Measurements from ENCODE around the gene CTNNA3.

Gene CTNNA3

DNA sequence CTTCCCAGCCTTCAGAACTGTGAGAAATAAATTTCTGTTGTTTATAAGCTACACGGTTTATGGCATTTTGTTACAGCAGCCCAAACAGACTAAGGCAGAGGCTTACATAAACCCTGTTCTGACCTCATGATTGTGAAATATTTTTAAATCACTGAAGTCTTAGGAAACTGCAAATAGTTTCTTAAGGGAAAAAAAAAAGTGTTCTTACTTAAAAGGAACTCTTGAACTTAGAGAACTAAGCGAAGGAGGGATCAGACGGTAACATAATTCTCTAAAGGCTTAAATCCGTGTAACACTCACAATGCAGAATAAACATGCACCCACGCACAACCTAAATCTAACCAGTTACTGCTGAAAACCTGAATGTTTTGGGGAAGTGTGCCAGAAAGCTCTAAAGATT lies 1519.2 kb downstream of the CTNNA3 start:
- DNase-seq = no peak

DNA sequence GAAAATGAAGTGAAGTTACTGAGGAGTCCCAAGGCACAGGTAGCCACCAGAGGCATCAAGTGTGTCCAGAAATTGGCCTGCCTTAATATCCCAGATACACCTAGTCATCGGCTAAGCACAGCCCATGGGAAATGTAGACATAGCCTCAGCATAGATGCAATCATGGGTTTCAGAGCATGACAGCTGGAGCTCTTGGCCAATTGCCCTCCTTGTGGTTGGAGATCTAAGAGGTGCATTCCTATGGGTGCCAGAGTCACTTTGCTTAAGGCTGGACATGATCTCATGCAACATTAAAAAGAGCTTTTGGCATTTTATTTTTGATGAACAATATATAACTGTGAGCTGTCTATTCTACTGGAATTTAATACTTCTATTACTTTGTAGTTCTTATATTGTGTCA lies 1528.2 kb downstream of the CTNNA3 start:
- DNase-seq = no peak

DNA sequence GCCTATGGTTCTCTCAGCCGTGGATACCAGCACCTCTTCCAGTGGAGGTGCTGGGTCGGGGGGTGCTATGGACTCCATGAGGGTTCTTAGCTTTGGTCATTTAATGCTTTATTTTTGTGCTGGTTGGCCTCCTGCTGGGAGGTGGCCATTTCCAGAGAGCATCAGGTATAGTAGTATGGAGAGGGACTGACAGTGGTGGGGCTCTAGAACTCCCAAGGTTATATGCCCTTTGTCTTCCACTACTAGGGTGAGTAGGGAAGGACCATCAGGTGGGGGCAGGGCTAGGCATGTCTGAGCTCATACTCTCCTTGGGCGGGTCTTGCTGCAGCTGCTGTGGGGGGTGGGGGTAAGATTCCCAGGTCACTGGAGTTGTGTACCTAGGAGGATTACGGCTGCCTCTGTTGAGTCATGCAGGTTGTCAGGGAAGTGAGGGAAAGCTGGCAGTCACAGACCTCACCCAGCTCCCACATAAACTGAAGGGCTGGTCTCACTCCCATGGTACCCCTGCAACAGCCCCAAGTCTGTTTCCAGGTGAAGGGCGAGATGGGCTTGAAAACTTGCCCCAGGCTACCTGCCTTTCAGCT lies 1533.3 kb downstream of the CTNNA3 start:
- DNase-seq = no peak

DNA sequence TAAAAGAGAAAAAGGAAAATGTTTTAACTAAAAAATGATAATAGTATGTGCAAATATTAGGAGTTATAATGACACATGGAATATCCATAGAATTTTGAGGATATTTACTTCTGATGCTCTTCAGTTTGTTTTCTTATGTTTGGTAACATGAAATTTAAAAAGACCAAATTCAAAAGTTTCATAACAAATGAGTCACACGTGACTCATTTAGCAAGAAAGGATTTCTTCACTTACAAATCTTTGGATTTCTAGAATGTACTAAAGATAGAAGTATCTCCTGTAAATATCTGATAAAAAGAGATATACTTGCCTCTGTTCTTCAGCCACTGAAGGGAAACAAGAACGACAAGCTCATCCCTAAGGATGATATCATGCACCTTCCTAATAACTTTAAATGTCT lies 1544.6 kb downstream of the CTNNA3 start:
- DNase-seq = no peak

DNA sequence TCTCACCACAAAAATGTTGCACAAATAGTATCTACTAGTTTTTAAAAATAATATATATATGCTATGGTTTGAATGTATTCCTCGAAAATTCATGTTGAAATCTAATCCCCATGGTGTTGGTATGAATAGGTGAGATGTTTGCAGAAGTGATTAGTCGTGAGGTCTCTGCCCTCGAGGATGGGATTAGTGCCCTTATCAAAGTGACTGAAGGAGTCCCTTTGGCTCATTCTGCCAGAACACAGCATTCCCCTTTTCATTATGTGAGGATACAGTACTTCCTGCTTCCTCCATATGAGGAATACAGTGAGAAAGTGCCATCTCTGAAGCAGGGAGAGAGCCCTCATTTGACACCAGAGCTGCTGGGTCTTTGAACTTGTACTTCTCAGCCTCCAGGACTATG lies 1547.7 kb downstream of the CTNNA3 start:
- DNase-seq = no peak

DNA sequence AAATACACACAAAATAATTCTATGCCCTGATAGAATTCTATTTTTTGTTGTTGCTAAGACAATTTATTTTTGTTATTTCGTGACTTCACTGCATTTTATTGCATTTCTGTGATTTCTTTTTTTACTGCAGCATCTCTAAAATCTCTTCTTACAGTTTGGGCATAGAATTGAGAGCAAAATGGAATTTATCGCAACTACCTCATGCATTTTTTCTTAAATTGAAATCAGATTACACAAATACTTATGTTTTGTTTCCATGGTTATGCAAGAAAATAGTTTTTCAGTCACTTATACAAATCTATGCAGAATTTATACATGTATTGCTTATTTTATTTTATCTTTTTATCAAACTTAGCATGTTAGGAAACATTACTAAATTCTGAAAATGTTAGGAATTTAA lies 1552.0 kb downstream of the CTNNA3 start:
- DNase-seq = no peak

DNA sequence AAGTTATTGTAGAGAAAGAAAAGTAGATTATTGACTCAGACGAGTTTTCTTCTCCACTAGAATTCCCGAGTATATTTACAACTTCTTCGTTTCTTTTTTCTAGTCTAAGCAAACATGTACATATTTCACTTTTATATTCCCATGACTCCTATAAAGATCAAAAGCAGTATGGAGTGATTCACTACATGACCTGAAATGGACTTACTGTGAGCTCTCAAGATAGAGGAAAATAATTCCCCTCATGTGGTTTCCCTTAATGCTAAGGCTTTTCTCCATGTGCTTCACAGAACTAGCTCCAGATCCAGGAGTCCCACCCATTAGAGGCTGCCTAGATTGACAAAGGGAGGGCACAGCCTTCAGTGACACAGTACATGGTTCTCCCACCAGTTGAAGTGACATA lies 1593.2 kb downstream of the CTNNA3 start:
- DNase-seq = no peak

DNA sequence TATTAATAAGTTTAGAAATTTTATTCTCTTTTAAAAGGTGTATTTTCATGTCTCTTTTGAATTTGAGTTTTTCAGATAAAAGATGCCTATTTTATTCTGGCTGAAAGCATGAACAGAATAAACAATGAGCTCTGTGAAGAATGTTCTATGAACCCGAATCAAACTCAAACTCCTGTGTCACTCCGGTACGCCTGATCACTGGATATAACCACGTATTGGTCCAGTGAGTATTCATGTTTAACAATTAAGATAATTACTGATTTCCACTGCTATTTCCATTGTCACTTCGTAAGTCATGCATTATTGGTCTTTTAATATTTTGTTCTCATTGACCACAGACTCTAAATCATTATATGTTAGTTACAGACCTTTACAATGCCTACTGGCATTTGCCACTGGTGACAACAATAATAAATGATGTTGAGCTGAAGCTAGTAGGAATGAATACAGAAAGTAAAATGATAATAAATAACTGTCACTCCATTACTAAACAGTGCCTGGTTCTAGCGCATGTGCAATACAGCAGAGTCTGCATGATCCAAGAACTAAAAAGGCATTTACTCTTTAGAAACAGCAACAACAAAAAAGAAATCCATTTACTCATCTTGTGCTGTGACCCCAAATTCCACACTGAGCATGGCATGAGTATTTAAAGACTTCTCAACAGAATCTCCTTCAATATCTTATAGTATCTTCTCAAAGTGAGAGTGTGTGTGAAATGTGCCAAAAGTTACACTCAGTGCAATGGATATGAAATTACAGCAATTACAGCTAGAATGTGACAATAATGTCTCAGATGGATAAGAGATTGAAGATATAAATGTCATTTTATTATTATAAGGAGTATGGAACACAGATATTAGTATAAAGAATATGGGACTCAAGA lies 1597.2 kb downstream of the CTNNA3 start:
- no peak for DNase-seq

DNA sequence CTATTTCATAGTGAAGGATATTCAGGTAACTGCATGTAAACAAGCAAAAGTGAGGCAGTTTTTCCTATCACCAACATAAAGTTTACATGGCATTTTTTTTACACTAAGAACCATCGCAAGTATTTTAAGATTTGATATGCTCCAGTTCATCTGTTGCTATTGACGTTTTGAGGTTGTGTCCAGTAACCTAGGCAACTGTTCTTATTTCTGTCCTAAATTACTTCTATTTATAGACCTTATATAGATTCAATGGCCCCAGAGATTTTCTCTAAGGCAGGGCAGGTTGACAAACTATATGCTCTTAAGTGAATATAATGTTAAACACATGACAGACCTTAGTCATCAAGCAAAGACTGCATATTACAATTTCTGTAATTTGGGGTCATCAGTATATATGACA lies 1600.4 kb downstream of the CTNNA3 start:
- DNase-seq = no peak

DNA sequence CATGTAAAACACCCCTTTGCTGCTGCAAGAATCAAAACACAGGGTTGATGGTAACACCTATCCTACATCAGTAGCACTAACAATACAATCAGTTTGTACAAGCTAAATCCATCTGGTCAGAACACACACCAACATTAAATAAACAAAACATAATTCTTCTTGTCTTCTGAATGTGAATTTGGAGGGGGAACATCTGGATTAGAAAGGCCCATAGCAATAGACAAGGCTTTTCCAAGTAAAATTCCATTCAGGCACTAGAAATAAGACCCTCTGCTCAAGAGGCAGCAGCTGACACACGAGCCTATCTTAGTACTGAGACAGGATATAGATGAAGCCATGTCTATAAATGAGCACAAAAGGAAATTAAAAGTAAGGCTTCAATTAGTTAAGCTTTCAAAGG lies 1610.1 kb downstream of the CTNNA3 start:
- no peak for DNase-seq

DNA sequence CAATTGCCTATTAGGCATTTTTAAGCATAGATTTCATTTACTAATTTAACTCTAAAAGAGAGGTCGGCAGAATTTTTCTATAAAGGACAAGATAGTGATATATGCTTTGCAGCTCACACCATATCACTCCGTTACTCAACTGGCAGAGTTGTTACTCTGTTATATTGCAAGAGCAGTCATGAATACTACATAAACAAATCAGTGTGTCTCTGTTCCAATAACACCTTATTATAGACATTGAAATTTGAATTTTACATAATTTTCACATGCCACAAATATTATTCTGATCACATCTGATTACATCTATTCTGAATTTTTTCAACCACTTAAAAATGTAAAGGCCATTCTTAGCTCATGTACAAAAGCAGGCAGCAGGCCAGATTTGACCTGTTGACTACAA lies 1624.1 kb downstream of the CTNNA3 start:
- no peak for DNase-seq

DNA sequence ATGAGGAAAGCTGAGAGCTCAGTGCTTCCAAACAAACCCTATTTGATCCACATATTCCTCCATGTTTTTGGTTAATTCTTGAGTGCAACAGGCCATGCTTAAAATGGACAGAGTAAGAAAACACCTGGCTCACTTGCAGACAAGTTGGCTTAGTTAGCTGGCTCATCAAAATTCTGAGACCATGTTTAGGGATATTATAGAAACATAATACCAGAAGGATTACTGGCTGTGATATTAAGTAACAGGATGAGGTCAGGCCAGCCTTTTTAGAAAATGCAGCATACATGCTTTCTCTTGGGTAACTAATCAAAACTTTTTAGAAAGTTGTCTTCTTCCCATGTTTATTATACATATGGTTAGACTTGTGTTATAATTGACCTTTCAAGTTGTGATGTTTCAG lies 1637.4 kb downstream of the CTNNA3 start:
- DNase-seq = no peak

DNA sequence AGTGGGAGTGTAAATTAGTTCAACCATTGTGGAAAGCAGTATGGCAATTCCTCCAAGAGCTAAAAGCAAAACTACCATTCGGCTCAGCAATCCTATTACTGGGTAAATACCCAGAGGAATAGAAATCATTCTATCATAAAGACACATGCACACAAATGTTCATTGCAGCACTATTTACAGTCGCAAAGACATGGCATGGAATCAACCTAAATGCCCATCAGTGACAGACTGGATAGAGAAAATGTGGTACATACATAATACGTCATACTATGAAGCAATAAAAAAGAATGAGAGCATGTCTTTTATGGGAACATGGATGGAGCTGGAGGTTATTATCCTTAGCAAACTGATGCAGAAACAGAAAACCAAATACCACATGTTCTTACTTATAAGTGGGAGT lies 1646.7 kb downstream of the CTNNA3 start:
- no peak for DNase-seq

DNA sequence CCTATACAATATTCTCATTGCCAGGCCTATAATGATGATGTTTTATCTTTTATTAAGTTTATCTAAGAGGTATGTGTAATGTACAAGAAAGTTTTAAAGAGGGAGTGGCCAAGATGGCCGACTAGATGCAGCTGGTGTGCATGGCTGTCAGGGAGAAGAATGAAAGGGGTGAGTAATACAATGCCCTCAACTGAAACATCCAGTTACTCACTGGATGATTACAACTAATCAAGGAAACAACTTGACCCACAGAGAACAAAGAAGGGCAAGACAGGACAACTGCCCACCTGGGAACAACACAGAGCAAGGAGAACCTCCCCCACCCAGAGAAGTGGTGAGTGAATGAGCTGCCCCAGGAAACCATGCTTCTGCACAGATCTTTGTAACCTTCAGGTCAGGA lies 1650.1 kb downstream of the CTNNA3 start:
- DNase-seq = no peak

DNA sequence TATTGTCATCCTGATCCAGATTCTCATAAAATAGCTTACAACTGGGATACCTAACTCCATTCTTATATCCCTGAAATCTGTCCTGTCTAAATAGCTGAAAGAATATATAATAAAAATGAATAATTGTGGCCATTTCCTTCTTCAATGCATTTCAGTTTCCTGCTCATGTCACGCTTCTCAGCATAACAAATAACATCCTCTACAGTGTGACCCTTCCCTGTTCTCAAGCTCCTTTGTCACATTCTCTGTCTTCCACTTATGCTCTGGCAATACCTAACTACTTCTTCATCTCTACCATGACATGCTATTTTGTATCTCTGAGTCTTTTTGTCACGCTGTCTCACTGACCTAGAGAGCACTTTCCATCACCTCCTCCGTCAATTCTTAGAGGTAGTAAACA lies 1654.2 kb downstream of the CTNNA3 start:
- no peak for DNase-seq

DNA sequence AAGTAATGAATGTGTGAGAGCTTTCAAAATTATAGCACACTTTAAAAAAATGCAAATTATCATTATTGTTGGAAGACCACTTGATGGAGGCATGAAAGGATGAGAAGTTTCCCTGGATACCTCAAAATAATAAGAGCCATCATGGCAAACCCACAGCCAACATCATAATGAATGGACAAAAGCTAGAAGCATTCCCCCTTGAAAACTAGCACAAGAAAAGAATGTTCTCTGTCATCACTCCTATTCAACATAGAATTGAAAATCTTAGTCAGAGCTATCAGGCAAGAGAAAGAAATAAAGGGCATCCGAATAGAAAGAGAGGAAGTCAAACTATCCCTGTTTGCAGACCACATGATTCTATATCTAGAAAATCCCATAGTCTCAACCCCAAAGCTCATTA lies 1657.4 kb downstream of the CTNNA3 start:
- no peak for DNase-seq

DNA sequence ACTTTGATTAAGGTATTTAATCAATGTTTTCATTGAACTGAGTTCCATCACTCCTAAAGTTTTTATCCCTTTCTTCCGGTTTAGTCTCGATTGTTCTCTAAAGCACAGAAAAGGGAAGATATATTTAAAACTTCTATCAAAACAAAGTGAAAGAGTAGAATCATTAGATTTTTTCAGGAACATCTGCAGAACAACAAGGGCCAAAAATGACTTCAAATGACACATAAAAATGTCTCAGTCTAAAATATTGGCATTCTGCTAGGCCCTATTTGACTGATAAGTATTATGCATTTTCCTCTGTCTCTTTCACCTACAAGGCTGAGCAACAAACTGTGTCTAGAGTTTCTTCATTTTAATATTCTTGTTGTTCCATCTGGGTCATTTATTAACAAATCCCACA lies 1669.7 kb downstream of the CTNNA3 start:
- no peak for DNase-seq

DNA sequence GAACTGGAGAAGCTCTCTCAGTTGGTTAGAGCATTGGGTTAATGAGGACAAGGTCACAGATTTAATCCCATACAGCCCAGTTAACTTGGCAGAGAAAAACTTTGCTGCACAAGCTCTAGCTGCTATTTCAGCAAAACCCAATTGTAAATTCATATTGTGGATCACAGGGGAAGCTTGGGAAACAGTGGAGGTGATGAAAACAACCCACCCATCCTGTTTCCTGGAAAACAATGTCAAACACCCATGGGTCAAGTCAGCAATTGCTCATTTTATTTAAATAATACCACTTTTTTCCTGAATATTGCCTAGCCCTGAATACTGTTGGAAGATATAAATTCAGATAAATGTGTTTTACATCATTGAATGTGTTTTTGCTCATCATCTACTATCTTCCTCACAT lies 1670.8 kb downstream of the CTNNA3 start:
- DNase-seq = no peak

DNA sequence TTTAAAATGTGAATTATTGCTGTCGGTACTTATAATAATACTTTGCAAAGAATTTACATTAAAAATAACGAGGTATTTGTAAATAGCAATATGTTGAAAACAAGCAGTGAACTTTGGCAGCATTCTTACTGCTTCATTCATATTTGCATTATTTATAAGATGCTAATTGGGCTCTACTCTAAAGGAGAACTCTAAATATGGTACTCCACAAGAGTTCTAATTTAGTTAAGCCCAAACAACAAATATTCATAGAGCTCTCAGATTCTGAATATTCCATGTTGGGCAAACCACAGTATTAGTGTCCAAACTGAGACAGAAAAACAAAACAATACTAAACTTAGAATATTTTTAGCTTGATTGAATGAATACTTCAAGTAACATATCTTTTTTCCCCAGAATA lies 1674.6 kb downstream of the CTNNA3 start:
- no peak for DNase-seq

DNA sequence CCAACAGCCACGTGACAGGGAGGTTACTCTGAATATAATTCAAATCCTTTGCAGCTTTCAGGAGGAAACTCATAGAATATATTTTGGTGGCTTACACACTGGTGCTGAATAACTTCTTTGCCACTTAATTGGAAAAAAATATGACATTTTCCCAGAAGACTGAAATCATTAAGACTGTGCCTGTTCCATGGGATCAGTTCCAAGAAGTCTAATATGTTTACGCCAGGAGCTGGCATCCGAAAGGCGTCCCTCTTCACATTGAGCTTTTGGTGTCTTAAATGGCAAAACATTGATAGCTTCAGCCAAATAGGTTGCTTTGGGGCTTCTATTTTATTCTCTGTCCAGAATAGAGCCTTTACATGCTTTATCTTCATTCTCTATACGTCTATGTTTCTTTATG lies 1687.8 kb downstream of the CTNNA3 start:
- no peak for DNase-seq

DNA sequence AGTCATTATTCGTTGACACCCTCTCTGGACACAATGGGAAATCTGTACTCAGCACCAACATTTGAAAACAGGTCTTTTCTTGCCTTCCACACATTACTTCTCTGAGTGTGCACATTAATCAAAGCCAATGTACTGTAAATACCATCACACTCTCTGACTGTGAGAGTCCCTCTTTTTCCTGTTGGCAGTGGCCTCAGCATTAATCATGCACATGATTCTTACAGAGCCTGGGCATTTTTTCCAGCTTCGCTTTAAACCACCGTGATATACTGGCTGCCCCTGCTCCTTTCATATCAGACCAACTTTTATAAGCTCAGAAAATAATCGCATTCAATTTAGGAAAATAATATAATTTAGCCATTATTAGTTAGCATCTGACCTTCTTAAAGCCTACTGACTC lies 1689.6 kb downstream of the CTNNA3 start:
- DNase-seq = no peak

DNA sequence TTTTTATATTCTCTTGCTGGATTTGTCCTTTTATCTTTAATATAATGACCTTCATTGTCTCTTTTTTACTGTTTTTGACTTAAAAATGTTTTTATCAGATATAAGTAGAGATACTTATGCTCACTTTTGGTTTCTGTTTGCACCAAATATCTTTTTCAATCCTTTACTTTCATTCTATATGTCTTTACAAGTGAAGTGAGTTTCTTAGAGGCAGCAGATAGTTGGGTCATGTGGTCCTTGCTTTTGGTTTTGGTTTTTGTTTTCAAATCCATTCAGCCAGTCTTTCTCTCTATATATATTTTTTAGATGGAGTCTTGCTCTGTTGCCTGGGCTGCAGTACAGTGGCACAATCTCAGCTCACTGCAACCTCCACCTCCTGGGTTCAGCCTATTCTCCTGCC lies 1702.5 kb downstream of the CTNNA3 start:
- no peak for DNase-seq

DNA sequence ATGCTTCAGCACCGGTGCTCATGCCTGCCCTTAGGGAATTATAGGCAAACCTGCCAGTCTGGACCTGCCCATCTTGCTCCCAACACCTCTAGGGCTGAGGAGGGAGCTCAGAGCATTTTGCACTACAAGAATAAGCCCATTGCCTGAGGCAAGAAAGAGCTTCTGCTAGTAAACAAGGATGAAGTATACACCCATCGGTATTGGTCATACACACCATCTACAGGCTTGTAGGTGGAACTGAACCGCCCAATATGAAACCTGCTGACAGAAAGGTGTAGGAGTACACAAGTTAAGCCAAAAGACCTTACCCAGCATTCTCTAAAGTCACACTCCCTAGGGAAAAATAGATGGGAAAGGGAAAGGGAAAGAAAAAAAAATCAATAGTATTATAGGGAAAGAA lies 1727.1 kb downstream of the CTNNA3 start:
- DNase-seq = no peak

DNA sequence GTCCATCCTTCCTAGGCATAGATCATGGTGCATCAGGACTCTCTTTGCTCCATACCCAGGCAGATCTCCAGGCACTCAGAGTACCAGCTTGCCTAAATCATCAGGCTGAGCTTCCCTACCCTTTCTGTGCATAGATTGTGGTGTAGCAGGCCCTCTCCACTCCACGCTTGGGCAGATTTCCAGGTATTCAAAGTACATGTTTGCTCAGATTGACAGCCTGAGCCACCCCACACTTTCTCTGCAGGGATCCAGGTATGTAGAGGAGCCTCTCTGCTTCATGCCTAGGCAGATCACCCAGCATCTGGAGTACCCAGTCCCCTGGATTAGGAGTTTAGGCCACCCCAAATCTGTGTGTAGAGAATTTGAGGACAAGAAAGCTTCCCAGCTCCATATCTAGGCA lies 1727.6 kb downstream of the CTNNA3 start:
- DNase-seq = no peak

DNA sequence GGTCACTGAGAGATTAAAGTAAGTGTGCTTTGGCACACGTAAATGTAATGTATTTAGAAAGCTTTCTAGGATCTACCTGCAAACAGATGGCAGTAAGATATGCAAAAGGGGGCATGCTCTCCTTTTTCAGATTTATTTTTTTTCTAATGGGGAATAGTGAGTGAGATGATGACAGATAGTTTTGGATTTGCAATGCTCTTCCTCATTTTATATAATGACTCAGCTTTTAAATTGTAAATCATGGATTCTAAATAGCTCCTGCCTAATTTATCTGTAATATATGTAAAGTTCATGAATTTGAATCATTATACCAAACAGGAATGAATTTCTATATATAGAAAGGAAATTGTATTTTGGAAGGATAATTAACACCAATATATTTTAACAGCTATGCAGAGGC lies 1731.8 kb downstream of the CTNNA3 start:
- DNase-seq = no peak
